ENCODE measurements around the gene IFNAR1. TPM values are rescaled to one million over a fixed set of nuclear protein-coding genes. Genes with fewer than 3 reads are reported as not detected.
"Not testable (repeated sequence)": the region's sequence is repeated elsewhere in the genome, so short reads cannot be mapped to it uniquely, and the experiment has no call there.

IFNAR1 gene
- total and polyA plus RNA-seq, 2 of the 8 experiments (the other 6 are each of a cell fraction or from before 2014, with no cell fraction given): 3.1 to 17.1 TPM

GRCh38 chr21:33317786-33318486 is 6.8 kb upstream of the IFNAR1 start (continued):
- no peak for TF ChIP-seq ZNF274 (IDR thresholded peaks at IDR 0.05; ENCODE audit: borderline replicate concordance, extremely low read depth, low read length)
- no peak for TF ChIP-seq GABPA (IDR thresholded peaks at IDR 0.05; ENCODE audit: borderline replicate concordance, insufficient read depth, low read length)
- no peak for TF ChIP-seq POLR2AphosphoS5 (IDR thresholded peaks at IDR 0.05; ENCODE audit: low read depth, low read length)
- TF ChIP-seq NRF1 (IDR thresholded peaks at IDR 0.05; ENCODE audit: low read depth, low read length): no peak
- no peak for TF ChIP-seq KDM1A (IDR thresholded peaks at IDR 0.05; ENCODE audit: borderline replicate concordance, low read length)

GRCh38 chr21:33321005-33321404 is 3.8 kb upstream of the IFNAR1 start:
- H3K23me2 ChIP-seq (ENCODE audit: low read depth, low read length); H3K9me3 ChIP-seq (ENCODE audit: insufficient read depth in 2 of 2, low read depth in 1 of 2, low read length in 1 of 2); H4K91ac ChIP-seq (replicated peaks; ENCODE audit: insufficient read length, low read length); H2AK5ac ChIP-seq (ENCODE audit: low read depth, low read length); H2AFZ ChIP-seq (ENCODE audit: low read length); H3K23ac ChIP-seq (ENCODE audit: insufficient read length); H2BK20ac ChIP-seq (ENCODE audit: low read length); H3K18ac ChIP-seq (ENCODE audit: extremely low read depth, low read length); H2BK5ac ChIP-seq (ENCODE audit: low read depth, low read length); H3K56ac ChIP-seq (replicated peaks; ENCODE audit: insufficient read length, low read depth, low read length); H3K4me3 ChIP-seq (ENCODE audit: extremely low read depth in 1 of 4, insufficient read depth in 2 of 4, low read depth in 3 of 4, low read length in 4 of 4); H3K4me1 ChIP-seq (replicated peaks in 1 of 4; ENCODE audit: control insufficient read depth in 3 of 4, insufficient read depth in 4 of 4, low read length in 3 of 4); H3K9ac ChIP-seq (replicated peaks in 1 of 4; ENCODE audit: extremely low read depth in 1 of 4, low read depth in 3 of 4, low read length in 3 of 4); H2BK120ac ChIP-seq (replicated peaks; ENCODE audit: low read depth, low read length); H3K4ac ChIP-seq (replicated peaks; ENCODE audit: insufficient read length, low read depth, low read length); H3K36me3 ChIP-seq (ENCODE audit: control insufficient read depth in 2 of 4, insufficient read depth in 4 of 4, low read length in 3 of 4); H3K79me2 ChIP-seq (ENCODE audit: control insufficient read depth in 1 of 2, insufficient read depth in 2 of 2, low read length in 2 of 2); DNase-seq (ENCODE audit: low read depth in 1 of 2, low spot score in 2 of 2); H2BK12ac ChIP-seq (ENCODE audit: low read depth, low read length); H4K20me1 ChIP-seq (replicated peaks in 1 of 2; ENCODE audit: control insufficient read depth in 1 of 2, insufficient read depth in 2 of 2, low read length in 2 of 2); H3K79me1 ChIP-seq (ENCODE audit: low read depth, low read length); H3K27me3 ChIP-seq (replicated peaks in 1 of 4; ENCODE audit: control insufficient read depth in 3 of 4, extremely low read depth in 1 of 4, insufficient read depth in 3 of 4, low read length in 3 of 4); H4K5ac ChIP-seq (ENCODE audit: insufficient read length, low read depth, low read length); H3K4me2 ChIP-seq (ENCODE audit: insufficient read depth in 1 of 2, low read depth in 2 of 2, low read length in 2 of 2); H4K8ac ChIP-seq (ENCODE audit: extremely low read depth, insufficient read depth, low read length); H2BK15ac ChIP-seq (ENCODE audit: low read length); H3K27ac ChIP-seq (ENCODE audit: low read depth, low read length); FAIRE-seq; H3K14ac ChIP-seq (ENCODE audit: insufficient read length): not testable (repeated sequence)
- WGBS, 2 experiments (ENCODE audit: extremely low coverage in 1 of 2, insufficient coverage in 1 of 2, insufficient read length in 1 of 2, insufficient replicate concordance in 2 of 2, low coverage in 1 of 2, low lambda C conversion rate in 2 of 2, missing lambda C conversion rate in 1 of 2): 85% methylated on average over 17 of the region's 17 CpGs; no CpG with 5 or more reads in 1 of the 2 experiments
- ChIA-PET CTCF (ENCODE audit: partially characterized antibody) (interaction anchor here (1.1 to 1.9 kb wide), 2 partner anchors 41 to 65 kb away, joined by 4 read pairs; no protein-coding TSS in a partner anchor), POLR2A (ENCODE audit: partially characterized antibody) (interaction anchor here (1.3 kb wide), 1 partner anchor 40 kb away, joined by 3 read pairs; no protein-coding TSS in a partner anchor)
